ENCODE results near the gene PLEKHA6.
"Not testable (repeated sequence)": the region's sequence is repeated elsewhere in the genome, so short reads cannot be mapped to it uniquely, and the experiment has no call there.

DNA sequence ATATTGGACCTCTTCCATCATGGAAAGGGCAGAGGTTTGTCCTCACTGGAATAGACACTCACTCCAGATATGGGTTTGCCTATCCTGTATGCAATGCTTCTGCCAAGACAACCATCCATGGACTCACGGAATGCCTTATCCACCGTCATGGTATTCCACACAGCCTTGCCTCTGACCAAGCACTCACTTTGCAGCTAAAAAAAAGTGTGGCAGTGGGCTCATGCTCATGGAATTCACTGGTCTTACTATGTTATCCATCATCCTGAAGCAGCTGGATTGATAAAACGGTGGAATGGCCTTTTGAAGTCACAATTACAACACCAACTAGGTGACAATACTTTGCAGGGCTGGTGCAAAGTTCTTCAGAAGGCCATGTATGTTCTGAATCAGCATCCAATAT is 120.3 kb downstream of the PLEKHA6 start:
- not testable (repeated sequence) for TF ChIP-seq POLR2A (IDR thresholded peaks at IDR 0.05); CTCF (IDR thresholded peaks at IDR 0.05 in 4 of 5, conservative IDR thresholded peaks at IDR 0.05 in 1 of 5)
